Medulla oblongata (tissue), 1 donor: Measurements from ENCODE around the gene CHML.

Experiments used
- DNase-seq: peaks from one replicate; pipeline ENCODE4 v3.0.0-alpha.2; 2015; ENCODE audit errors: extremely low spot score

Gene CHML

DNA sequence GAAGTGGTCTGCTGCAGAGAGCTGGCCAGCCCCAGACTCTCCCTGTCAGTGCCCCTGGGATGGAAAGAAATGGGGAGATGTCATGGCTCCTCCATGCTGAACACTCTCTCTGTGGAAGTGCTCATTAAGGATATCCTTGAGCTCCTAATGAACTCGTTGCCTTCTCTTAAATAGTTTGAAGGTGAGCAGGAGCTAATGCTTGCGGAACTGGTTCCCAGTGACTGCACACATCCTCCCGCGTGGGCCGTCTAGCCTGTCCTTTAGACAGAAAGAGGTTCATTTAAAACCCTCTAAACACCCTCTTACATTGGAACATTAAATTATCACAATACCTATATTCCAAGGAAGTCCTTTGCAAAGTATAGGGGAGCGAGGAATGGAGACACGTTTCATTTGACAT is 6.0 kb upstream of the CHML start:
- no peak for DNase-seq

DNA sequence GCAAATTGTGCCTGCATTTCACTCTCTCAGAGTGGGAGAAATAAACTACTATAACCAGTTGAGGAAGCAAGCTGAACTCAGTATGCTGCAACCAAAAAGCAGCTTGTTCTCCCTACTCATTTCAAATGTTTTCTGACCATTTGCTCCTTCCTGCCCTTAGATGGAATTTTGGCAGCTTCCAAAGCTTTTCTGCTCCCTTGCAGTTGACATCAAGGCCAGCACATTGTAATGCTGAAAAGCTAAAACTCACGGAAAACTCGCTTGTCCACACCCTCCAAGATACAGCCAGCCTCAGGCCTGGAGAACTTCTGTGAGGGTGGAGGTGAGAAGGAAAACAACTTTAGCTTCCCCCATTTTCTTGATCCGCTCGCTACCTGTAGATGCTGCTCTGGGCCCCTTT is 5.0 kb upstream of the CHML start:
- no peak for DNase-seq

DNA sequence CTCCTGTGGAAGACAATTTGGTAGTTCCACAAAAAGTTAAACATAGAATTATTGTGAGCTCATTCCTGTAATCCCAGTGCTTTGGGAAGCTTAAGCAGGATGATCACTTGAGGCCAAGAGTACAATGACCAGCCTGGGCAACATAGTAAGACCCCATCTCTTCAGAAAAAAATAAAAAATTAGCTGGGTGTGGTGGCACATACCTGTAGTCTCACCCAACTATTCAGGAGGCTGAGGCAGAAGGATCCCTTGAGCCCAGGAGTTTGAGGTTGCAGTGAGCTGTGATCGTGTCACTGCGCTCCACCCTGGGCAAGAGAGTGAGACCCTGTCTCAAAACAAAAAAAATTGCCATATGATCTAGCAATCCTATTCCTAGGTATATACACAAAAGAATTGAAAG is 4.1 kb upstream of the CHML start:
- DNase-seq = no peak

DNA sequence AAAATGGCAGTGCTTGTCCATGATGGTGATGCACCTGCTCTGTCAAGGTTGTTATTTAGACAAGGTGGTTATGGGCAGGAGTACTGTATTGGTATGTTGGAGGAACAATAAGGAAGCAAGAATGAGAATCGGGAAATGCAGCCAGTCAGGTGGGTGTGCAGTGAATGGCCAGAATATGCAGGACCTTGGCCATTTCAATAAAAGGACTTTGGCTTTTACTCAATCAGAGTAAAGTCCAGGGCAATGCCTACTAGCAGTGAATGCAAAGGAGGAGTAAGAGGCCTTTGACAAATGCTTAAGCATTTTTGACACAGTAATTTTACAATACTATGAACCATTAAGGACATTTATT is 2.4 kb upstream of the CHML start:
- DNase-seq = no peak

DNA sequence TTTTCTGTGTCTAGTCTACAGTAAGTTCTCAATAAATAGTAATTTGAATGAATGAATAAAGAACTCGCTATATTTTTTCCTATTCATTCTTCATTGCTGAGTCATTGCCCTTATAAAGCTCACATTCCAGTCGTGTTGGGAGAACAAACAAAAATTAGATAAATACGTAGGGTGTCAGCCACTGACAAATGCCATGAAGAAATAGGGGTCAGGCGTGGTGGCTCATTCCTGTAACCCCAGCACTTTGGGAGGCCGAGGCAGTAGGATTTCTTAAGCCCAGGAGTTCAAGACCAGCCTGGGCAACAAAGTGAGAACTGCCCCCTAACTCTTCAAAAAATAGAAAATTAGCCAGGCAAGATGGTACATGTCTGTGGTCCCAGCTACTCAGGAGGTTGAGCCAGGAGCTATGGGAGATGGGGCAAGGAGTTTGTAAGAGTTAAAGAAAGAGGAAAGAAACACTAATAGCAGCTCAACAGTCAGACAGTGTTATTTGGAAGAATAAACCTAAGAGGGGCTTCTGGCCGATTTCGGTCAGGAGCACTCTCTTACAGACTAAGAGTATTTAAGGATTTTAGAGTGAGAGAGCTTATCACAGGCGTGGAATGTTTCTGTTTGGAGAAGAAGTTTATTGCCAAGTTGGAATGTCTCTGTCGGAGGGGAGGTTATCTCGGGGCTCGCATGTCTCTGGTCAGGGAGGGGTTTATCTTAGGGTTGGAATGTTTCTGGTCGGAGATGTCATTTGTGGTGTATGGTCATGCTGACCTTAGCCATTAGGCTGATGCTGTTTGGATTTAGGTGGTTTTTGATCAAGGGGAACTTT is 1.8 kb upstream of the CHML start:
- no peak for DNase-seq

DNA sequence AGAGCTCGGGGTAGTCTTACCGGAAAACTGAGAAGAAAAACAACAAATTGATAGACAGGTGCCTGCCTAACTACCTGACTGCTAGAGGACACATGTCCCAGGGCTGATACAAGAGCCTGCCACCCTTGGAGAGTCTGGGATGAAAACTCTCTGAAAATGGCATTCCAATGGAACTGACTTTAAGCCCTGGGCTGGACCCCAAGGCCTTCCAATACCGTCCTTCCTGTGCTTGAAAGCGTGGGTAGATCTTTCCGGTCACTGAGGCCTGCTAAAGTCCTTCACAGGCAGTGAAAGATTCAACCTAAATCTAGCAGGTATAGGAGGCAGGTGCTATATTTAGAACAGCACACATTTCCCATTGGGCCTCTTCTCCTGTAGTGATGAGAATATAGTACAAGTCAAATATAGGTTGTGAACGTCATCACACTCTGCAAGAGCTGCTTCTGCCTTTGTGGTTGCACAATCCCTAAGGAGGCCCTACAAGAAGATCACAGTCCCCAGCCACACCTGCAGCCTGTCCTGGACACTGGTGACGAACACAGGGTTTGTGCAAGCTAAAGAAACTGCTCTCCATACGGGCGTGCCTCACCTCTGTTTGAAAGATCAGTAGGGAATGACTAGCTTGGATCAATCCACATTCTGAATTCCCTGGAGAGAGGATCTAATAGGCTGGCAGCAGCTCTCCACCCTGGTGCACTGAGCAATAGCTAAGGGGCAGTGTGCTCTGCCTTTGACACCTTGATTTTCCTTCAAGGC is 876 bp upstream of the CHML start:
- DNase-seq = no peak

DNA sequence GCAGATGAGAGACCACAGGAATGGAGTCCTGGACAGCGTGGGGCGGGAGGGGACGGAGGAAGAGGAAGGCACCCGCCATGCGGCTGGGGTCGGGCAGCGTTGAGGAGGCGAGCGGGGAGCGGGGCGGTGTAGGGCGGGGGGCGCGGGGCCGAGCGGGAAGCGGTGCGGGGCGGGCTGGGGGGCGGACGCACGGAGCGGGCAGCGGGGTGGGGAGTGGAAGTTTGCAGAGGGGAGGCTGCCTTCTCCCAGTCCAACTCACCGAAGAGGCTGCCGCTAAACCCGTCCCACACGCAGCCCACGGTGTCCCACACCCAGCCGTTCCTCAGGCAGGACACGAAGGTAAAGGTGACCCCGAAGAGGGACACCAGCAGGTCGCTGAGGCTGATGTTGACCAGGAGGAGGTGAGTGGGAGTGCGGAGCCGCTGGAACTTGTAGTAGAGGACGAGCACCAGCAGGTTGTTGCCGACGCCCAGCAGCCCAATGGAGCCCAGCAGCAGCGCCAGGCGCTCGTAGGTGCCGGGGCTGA is 483 bp downstream of the CHML start:
- DNase-seq = no peak

DNA sequence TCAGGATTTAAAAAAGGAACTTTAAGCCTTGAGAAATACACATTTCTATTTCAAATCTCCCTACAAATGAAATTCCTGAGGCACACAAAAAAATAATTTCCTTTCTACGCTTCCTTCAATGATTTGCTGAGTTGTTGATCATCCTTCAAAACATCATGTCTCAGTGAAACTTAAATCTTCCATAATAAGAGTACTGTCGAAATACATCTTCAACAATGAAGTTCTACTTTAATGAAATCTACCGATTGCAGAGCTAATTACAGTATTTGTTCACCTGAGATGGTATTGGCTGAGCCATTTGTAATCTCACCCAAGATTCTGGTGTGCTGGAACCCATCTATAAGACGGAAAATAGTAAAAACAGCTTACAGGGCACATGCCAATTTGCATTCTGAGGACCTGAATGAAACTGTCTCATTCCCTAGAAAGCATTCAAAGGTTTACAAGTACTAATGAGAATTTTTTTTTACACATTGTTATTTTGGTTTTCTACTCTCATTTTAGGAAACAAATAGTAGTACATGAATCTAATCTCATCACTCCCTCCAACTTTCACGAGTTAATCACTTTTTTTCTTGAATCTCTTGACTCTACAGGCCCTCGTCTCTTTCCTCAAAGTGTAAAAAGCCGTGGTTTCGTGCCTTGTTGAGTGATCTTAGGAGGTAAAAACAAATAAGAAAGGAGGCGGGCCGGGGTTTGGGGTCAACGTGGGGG is 1.1 kb downstream of the CHML start:
- DNase-seq = peak; percentile 24

DNA sequence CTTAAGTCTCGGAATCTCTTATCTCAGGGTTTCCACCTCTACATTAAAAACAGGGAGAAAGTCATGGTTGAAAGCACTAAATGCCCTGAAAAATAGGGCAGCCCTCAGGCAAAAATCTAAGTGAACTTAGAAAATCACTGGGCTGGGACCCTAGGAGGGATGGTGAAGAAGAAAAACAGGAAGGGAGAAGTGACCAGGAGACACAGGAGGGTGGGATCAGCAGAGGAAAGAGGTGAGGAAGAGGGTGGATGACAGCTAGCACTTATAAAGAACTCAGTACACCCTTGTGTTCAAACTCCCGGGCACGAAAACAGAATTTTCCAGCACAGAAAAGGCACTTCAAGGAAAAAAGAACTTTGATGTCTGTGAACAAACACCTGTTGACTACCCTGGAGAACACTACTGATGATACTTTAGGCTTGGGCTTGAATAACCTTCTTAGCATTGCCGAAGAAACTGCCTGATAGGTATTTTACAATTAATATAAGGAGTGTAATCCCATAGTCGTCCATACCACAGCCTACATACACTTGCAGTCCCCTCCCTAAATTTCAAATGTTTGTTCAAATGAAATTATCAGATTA is 2.0 kb downstream of the CHML start:
- no peak for DNase-seq

DNA sequence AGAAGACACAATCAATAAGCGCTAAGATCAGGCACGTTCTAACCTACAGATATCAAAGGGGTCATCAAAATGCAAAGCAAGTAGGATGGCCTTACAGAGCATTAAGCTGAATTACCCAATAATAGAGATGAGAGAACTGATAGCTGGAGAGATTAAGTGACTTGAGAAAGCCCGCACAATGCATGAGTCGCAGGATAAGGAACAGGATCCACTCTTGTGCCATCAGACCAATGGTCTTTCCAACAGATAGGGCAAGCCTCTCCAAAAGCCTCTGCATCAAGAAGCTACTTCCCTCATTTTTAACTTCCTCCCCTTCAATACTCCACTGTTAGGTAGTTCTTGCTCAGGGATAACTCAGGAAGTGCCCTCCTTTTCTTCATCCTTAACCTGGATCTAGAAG is 2.6 kb downstream of the CHML start:
- DNase-seq = no peak

DNA sequence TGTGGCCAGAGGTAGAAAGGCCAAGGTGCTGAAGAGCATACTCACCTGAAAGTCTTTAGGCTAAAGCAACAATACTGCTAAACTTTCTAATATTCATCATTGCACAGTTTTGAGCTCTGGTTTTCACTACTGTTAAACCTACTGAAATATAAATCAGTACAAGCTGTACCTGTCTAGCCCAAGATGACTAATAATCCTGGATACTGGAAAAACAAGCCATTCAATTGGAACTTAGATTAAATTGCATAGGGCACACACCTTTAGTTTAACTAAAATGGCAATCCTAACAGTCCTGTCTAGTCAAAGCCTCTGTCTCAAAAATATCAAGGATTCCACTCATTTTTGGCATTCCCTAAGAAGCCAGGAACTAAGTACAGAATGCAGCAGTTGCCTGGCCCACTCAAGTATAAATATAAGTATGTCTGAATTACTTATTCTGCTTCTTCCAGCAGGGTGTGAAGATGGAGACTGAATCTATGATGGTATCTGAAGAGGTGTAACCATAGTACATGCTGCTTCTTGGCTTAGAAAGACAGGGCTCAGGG is 3.1 kb downstream of the CHML start:
- DNase-seq = no peak

DNA sequence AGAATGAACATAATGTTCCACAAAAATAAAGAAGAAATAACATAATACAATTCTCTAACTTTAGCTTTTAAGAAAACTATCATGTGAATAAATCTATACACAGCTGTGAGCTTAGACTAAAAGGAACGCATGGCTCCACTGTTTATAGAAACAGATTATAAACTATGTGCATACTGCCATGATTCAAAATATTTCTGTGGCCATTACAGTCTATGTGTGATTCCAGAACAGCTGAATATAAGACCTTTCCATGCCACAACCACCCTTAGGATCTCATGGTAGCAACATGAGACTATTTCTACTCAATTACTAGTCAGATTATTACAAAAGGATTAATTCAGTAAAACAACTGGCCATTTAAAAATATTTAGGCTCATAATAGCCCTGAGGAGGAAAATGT is 3.9 kb downstream of the CHML start:
- DNase-seq = no peak

DNA sequence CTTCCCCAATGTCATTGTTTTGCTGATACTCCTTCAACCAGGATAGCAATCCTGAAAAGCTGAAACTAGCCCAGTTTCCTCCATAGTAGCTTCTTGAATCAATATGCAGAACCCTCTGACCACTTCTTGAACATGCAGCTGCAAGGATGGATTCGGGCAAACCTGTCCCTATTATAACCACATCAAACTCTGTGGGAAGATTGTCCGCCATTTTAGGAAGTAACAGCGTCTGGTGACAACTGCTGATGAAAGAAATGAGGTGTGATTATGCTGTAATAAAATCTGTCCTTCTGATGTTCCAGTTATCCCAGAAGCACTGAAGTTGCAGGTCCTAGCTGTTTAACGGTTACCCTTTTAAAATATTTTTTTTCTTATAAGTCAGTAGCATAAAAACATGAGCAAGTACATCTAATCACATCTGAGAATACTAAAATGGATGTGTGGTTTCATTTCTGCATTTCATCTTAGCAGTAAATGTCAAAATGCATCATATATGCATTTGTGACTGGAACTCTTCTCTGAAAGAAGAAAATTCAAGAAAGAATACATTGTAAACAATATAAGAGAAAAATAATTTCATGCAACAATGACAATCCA is 4.5 kb downstream of the CHML start:
- DNase-seq = no peak

DNA sequence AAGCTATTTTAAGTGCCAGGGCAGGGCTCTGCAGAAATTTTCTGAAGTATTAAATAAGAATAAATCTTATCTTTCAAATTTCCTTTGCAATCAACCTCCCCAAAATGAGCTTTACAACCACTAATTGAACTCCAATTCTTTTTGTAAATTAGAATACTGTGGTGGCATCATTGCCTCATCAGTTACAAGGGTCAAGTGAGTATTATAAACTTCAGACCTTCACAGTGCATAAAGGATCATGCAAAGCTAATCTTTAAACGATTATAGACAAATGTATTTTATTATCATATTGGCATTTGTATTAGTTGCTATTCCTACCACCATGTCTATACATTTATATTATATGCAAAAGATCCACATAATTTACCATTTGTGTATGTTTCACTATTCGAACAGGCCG is 7.2 kb downstream of the CHML start:
- no peak for DNase-seq

DNA sequence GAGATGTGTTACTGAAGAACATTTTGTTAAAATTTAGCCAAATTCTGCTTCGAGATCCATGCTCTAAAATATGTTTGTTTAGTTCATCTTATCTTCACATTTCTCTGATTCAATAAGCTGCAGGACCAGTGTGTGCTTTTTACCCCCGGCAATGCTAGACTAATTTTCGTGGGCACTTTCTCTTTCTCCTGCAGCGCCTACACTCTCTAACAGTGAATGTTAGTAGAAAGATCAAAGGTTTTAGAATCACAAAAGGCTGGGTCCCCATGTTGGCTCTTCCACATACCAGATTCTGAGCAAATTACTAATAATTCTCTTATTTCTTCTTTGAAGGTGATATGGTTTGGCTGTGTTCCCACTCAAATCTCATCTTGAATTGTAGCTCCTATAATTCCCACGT is 8.5 kb downstream of the CHML start:
- no peak for DNase-seq

DNA sequence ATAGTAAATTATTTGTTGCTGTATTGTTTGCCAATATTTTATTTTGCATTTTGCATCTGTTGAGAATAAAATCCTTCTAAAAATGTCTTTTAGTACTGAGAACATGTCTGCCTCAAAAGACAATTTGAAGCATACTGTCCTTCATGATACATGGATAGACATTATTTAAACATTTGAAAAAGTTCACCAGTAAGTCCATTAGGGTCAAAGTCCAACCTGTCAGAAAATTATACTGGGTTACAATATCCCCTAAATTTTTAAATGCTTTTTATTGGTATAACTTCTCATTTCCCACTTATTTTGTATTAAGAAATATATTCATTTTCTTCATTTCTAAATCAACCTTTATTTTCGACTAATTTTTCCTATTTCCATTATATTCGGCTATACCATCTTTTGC is 9.3 kb downstream of the CHML start:
- DNase-seq = no peak

DNA sequence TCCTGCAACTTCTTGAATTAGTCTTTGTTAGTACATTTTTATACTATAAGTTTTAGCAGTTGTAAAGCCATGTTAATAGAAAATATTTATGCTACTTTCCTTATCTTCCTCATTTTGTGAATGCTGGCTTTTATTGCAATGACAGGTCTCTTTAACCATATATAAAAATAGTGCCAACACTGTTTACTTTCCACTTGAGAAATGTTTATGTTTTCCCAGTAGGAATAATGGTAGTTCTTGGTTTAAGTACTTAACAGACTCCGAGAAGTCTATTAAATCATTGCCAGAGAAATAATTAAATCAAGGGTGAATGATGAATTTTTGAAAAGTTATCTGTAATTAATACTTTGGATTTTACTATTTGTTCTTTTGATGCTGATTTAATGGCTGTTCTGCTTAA is 9.7 kb downstream of the CHML start:
- no peak for DNase-seq

DNA sequence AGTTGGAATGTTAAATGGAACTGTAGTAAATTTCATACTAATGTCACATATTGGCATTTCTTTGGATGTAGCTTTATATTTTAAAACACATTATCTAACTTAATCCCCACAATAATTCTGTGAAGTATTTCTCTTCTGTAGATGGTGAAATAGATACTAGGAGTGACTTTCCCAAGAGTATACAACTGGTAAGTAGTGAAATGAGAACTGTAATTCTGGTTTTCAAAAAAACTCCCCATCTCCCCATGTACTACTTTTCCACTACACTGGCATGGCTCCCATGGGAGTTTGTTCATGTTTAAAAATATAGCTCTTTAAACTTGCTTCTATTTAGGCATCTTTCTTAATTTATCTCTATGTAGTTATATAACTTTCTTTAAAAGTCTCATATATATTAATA is 10.2 kb downstream of the CHML start:
- no peak for DNase-seq

DNA sequence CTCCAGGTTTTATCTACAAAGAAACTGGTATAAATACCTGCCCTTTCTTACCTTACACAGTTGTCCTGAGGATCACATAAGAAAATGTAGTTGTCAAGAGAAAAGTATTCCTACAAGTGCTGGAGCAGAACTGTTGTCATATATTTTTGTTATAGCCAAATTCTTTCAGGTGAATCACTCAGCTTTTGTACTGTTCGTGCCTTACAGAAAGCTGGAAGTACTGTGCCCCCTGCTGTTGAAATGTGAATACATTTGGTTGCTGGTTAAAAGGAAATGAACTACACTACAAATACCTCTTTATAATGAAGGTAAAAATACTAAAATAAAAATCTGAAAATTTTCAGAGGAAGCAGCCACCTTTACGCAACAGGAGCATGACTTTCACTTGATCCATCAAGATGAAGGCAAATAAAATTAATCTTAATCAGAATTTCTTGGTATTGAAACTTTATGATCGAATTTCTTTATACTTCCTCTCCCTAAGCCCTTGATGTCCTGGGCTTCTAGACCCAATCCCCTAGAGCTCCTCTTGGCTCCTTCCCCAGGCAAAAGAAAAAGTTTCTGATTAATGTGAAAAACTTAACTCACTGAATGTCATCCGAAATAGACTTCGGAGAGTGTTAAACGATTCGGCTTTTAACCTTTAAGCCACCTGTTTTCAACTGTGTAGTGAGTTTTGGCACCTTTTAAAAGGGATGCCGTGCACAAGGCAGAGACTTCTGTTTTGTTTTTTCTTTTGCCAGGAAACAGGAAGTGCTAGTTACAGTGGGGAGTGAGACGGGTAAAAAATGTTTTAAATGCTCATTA is 12.5 kb downstream of the CHML start:
- DNase-seq = peak; percentile 45

DNA sequence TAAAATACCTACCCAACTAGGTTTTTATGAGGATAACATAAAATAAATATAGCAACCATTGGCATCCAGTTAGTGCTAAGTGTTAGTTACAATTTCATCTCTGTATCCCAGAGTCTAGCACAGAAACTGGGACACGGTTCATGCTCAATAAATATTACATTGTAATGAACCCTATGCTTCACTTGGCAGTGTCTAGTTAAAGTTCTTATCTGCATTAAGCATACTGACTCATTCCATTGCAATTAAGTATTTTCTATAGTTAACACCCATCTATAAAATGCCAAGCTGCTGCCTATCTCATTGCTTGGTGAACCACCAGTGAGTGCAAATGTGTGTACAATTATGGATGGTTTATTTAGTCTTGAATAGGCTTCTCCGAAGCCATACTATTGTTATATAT is 15.2 kb downstream of the CHML start:
- DNase-seq = no peak

DNA sequence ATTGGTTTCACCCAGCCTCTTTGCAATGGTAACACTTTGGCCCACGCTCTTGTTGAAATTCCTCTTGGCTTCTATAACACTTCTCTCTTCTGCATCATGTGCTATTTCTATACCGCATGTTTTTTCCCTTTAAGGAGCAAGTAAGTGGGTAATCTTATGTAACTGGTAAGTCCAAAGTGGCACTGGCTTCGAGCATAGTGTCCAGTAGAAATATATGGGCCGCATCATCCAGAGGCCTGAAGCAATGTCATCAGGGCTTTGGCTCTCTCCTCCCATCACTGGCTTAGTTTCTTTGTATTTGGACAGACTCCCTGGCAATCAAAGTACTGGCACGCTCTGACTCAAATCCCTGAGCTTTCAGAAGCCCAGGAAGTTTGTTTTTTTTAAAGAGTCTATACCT is 17.5 kb downstream of the CHML start:
- no peak for DNase-seq
